GM21576 (cell line): ENCODE data around the gene ARSB.
A peak's percentile ranks its signal among the peaks of the same experiment; 100 is the strongest.
"Not testable (repeated sequence)": the region's sequence is repeated elsewhere in the genome, so short reads cannot be mapped to it uniquely, and the experiment has no call there.

Experiments
- ATAC-seq: cut with Tn5 transposase; IDR thresholded peaks from one replicate; pipeline ENCODE4 v1.9.1; 2021; ENCODE audit warnings: mild to moderate bottlenecking, moderate library complexity; ENCODE audit not compliant: unreplicated experiment

ARSB gene

DNA sequence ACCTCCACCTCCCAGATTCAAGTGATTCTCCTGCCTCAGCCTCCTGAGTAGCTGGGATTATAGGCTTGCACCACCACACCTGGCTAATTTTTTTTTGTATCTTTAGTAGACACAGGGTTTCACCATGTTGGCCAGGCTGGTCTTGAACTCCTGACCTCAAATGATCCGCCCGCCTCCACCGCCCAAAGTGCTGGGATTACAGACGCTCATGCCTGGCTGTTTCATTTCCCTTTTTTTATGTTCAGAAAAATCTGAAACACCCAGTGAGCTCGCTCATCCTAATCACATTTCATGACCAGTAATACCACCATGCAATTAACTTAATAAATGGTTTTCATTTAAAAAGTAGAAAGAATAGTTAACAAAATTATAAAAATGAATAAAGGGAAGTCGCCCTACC, 252.4 kb downstream of the ARSB start:
- not testable (repeated sequence) for ATAC-seq

DNA sequence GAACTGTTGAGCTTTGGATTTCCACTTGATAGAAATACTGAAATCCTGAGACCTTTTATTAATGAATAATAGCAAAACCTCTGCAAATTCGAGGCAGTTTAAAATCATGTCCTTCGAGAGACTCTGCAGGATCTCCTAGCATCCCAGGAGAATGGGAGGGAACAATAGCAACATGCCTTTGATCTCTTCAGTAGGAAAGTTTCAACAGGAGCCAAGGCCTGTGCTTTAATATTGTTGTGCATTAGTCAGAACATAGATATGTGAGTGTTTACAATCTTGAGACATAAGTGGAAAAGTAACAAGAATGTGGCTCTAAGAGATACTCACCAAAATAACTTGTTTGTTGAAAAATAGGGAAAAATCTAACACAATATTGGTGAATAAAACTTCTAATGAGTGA, 253.2 kb downstream of the ARSB start:
- ATAC-seq, result no peak

DNA sequence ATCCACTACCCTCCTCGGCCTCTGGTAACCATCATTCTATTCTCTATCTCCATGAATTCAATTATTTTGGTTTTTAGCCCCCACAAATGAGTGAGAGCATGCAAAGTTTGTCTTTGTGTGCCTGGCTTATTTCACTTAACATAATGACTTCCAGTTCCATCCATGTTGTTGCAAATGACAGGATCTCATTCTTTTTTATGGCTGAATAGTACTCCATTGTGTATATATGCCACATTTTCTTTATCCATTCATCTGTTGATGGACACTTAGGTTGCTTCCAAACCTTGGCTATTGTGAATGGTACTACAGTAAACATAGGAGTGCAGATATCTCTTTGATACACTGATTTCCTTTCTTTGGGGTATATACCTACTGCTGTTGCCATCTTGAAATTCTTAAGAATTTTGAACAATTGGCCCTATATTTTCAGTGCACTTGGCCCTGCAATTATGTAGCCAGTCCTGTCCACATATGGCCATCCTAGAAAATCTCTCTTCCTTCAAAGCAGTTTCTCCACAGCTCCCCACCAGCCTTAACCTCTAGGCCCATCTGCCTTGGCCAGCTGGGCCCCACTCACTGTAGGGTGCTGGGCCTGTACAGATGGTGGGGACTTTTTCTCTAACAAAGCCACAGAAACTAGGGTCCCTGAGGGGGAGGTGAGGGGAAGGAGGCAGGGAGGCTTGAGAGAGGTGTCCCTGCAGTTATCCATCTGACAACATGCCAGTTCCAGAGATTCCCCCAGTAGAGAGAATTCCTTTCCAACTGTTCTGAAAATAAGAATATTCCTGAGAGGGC, 254.6 kb downstream of the ARSB start:
- ATAC-seq, result no peak

DNA sequence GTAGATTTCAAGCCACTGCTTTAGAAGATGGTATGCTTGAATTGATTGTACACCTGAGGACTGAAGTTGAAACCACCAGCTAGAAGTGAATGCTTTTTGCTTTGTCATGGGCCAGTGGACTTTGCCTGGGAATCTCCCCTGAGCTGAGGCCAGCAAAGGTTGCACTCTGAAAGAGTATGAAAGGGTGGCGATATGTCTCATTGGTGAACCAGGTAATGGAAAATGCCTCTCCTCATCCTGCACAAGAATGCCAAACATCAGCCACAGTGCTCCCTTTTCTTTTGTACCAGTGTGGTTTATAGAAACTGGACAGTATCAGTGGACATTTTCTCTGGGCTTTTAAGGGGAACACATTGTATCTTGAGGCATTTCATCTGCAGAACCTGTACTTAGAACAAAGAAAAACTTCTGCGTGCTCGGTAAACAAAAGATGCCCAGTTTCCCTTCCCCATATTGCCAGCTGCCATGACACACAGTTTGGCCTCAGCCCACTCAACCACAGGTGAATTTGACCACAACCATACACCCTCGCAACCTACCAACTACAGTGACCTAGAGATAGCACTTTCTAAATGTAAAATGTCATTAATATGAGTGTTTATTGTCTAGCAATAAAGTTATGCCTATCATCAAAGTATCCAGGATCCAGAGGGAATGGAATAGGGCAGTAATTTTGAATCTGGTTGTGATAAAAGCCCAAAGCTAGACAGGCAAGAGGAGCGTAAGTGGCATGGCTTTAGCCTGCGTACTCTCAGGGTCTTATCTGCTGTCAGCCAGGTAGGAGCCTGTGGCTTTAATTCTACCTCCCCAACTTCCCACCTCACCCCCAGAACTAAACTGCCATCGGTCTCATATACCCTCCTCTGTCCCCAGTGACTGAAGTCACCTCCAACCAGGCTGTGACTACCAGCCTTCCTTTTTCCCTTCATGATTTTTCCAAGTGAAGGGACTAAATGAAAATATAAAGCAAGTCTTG, 257.0 kb downstream of the ARSB start:
- peak; percentile 89 for ATAC-seq
